GM12891 (cell line): ENCODE data around the gene KLHL42. TPM values are rescaled to one million over a fixed set of nuclear protein-coding genes. Genes with fewer than 3 reads are reported as not detected.
"Not testable (repeated sequence)": the region's sequence is repeated elsewhere in the genome, so short reads cannot be mapped to it uniquely, and the experiment has no call there.

Experiments
- DNase-seq: peaks from one replicate; pipeline ENCODE4 v3.0.0; 2011; ENCODE audit warnings: low spot score; ENCODE audit not compliant: insufficient read length
- FAIRE-seq: peaks from 2 replicates; lab custom pipeline; 2011; peaks lifted over from hg19 to GRCh38; lab: Jason Lieb, UNC
- PAX5 ChIP-seq: IDR thresholded peaks from 2 replicates; pipeline ENCODE4 v1.6.1; 2011; ENCODE audit warnings: low read length, moderate library complexity, mild to moderate bottlenecking; ENCODE audit not compliant: insufficient read depth, severe bottlenecking
- POLR2A ChIP-seq: IDR thresholded peaks from 2 replicates; pipeline ENCODE4 v1.6.1; 2011; ENCODE audit warnings: low read depth, low read length, control low read depth
- POLR2AphosphoS5 ChIP-seq: IDR thresholded peaks from 2 replicates; pipeline ENCODE4 v1.6.1; 2011; ENCODE audit warnings: low read depth, low read length, control low read depth
- POU2F2 ChIP-seq: IDR thresholded peaks from 2 replicates; pipeline ENCODE4 v1.6.1; 2011; ENCODE audit warnings: low read depth, mild to moderate bottlenecking, control low read depth, low read length, moderate library complexity
- SPI1 ChIP-seq: IDR thresholded peaks from 2 replicates; pipeline ENCODE4 v1.6.1; 2011; ENCODE audit warnings: low read depth, low read length, control low read depth
- TAF1 ChIP-seq: IDR thresholded peaks from 2 replicates; pipeline ENCODE4 v1.6.1; 2011; ENCODE audit warnings: low read depth, low read length, control low read depth
- polyA plus RNA-seq: library from polyadenylated mRNA; unstranded; fragments of >200 nt; gene quantifications from one replicate; pipeline ENCODE4 v1.2.1, GENCODE V29; 2012; ENCODE audit warnings: low read depth, missing spikeins, inconsistent platforms; ENCODE audit not compliant: missing spikeins

The KLHL42 gene, protein sequence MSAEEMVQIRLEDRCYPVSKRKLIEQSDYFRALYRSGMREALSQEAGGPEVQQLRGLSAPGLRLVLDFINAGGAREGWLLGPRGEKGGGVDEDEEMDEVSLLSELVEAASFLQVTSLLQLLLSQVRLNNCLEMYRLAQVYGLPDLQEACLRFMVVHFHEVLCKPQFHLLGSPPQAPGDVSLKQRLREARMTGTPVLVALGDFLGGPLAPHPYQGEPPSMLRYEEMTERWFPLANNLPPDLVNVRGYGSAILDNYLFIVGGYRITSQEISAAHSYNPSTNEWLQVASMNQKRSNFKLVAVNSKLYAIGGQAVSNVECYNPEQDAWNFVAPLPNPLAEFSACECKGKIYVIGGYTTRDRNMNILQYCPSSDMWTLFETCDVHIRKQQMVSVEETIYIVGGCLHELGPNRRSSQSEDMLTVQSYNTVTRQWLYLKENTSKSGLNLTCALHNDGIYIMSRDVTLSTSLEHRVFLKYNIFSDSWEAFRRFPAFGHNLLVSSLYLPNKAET
- 5.7 TPM for polyA plus RNA-seq

DNA sequence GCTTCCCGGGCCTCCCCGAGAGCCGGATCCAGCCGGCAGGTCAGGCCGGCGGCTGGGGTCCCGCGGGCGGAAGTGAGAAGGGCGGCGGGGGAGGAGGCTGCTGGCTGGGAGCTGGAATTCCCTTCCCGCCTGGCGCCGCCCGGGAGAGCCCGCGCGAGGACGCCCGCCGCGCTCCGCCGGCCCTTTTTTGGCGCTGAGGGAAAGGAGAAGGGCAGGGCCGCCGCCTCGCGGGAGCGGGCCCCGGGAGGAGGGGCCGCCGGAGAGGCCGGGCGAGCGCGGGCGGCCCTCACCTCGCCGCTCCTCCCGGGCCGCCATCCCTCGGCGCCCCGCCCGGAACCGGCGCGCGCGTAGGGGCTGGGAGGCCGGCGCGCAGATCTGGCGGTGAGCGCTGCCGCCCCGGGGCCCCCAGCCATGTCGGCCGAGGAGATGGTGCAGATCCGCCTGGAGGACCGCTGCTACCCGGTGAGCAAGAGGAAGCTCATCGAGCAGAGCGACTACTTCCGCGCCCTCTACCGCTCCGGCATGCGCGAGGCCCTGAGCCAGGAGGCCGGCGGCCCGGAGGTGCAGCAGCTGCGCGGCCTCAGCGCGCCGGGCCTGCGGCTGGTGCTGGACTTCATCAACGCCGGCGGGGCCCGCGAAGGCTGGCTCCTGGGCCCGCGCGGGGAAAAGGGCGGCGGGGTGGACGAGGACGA, at the start of gene KLHL42, which contains the start of gene MANSC4:
KLHL42 (plus strand) TSS at position 314 of the 692 bp plus-strand sequence; CDS start at position 412, 98 bp downstream.
MANSC4 (minus strand) TSS at position 317 of the 692 bp plus-strand sequence. CDS start 8,960 bp downstream, outside the sequence.
- FAIRE-seq (no peak), DNase-seq (peak; percentile 70)
- TF ChIP-seq POLR2AphosphoS5 = peak; percentile 75
- TF ChIP-seq POLR2A = no peak; the same call in 1 of the 2 replicates
- 0 out of 2 replicates have a peak, but pooled peaks have one; percentile 7 for TF ChIP-seq SPI1
- TF ChIP-seq POU2F2 = no peak
- no peak for TF ChIP-seq PAX5
- TF ChIP-seq TAF1 = no peak

DNA sequence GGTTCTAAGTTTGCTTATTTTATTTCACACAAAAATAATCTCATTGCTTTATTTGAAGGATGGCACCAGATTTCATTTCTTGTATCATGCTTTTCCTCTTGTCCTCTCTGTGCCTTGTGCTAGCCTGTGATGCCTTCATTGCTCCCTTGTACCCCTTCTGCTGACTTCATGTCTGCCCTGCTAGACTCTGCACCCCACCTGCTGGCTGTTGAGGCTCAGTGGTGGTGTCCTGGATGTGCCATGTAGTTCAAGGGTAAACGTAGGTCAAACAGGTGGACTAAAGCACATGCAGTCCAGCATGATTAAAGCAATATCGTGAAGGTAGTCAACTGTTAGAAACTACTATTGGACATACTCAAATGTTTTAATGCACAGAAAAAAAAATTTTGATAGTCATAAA, 47.8 kb upstream of the KLHL42 start:
- peak; percentile 75 for FAIRE-seq
- TF ChIP-seq POLR2A = no peak
- TF ChIP-seq POU2F2 = no peak
- TF ChIP-seq POLR2AphosphoS5 = no peak
- no peak for TF ChIP-seq TAF1
- no peak for TF ChIP-seq SPI1
- no peak for TF ChIP-seq PAX5
- DNase-seq = no peak

DNA sequence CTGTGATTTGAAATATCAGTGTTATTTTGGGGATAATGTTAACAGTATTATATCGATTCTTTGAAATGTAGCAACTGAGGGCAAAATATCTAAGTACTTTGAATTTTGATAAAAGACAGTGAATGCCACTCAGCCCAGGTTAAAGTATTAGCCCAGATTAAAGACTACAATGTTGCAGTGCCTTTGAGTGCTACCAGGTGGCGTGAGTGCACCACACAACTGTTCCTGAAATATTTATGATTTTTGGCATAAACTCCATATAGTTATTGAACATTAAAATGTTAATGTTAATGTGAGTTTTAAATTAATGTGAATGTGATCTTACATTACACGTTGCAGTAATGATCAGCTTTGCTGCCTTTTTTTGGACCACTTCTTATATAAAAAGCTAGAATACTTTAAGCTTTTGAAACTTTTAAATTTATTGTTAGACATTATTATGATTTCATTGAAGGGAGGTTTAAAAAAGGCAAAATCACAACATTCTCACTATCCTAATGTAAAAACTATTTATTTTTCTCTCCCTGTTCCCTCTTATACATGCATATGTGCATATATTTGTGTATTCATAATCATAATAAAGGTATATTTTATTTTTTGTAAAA, 46.9 kb upstream of the KLHL42 start:
- peak; percentile 23 for FAIRE-seq
- no peak for DNase-seq
- TF ChIP-seq POU2F2 = no peak
- no peak for TF ChIP-seq TAF1
- no peak for TF ChIP-seq POLR2AphosphoS5
- no peak for TF ChIP-seq POLR2A
- TF ChIP-seq PAX5 = no peak
- TF ChIP-seq SPI1 = no peak

GRCh38 chr12:27733791-27734190, 46.2 kb upstream of the KLHL42 start:
- FAIRE-seq = no peak
- no peak for TF ChIP-seq POLR2AphosphoS5
- DNase-seq = no peak

DNA sequence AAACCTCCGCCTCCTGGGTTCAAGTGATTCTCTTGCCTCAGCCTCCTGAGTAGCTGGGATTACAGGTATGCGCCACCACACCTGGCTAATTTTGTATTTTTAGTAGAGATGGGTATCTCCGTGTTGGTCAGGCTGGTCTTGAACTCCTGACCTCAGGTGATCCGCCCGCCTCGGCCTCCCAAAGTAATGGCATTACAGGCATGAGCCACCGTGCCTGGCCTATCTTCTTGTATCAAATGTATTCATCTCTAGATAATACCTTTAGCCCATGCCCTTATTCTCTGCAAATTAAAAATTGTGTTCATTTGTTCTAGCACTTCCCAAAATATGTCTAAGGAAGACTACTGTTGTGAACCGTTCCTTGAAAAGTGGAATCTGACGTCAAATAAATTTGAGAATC, 45.7 kb upstream of the KLHL42 start:
- DNase-seq, FAIRE-seq: not testable (repeated sequence)

- DNase-seq (no peak), FAIRE-seq (no peak)
- TF ChIP-seq POLR2AphosphoS5 = no peak
- TF ChIP-seq TAF1 = no peak
- no peak for TF ChIP-seq POLR2A
- TF ChIP-seq SPI1 = no peak
- no peak for TF ChIP-seq PAX5
- TF ChIP-seq POU2F2 = no peak
Measured at GRCh38 chr12:27743601-27744000, 36.4 kb upstream of the KLHL42 start.

GRCh38 chr12:27745734-27746133, 34.3 kb upstream of the KLHL42 start:
- not testable (repeated sequence) for DNase-seq, FAIRE-seq

DNA sequence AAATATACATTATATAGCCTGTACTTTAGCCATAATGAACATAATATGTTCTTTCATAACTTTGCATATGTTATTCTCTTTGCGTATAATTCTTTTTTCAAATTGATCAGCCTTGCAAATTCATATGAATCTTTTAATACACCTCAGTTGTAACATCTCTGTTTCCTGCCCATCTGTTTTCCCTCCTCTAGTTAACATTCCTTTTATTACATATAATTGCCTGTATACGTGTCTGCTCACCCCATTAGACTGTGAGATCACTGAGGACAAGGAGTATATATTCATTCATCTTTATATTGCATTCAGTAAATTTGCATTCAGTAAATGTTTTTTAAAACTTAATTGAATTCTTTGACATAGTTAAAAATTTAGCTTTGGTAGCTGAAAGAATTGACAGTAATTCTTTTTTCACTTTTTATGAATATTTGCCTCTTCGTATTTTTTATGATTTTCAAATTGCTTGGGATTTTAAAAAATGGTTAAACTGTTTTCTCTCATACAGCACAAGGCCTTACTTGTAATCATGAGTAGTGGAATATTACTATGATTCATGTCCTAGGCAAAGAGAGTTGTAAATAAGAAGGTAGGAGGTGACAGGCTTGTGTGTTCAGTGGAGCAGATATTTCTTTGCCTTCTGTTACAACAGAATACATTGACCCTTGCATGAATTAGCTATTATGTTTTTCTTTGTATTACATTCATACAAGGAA, 32.8 kb upstream of the KLHL42 start:
- TF ChIP-seq SPI1 (no peak), POU2F2 (no peak), TAF1 (no peak), POLR2AphosphoS5 (no peak), PAX5 (no peak), POLR2A (no peak)
- DNase-seq (no peak), FAIRE-seq (no peak)

GRCh38 chr12:27751386-27752047, 28.5 kb upstream of the KLHL42 start:
- FAIRE-seq (no peak), DNase-seq (no peak)
- no peak for TF ChIP-seq POU2F2
- TF ChIP-seq PAX5 = no peak
- no peak for TF ChIP-seq POLR2A
- TF ChIP-seq TAF1 = no peak
- no peak for TF ChIP-seq SPI1
- TF ChIP-seq POLR2AphosphoS5 = no peak
